HG03175 (cell line): ENCODE measurements around the gene GNAI1.

Source experiments
- ATAC-seq: cut with Tn5 transposase; IDR thresholded peaks from one replicate; pipeline ENCODE4 v1.9.1; 2021; ENCODE audit warnings: mild to moderate bottlenecking, moderate library complexity; ENCODE audit not compliant: unreplicated experiment

The GNAI1 gene

DNA sequence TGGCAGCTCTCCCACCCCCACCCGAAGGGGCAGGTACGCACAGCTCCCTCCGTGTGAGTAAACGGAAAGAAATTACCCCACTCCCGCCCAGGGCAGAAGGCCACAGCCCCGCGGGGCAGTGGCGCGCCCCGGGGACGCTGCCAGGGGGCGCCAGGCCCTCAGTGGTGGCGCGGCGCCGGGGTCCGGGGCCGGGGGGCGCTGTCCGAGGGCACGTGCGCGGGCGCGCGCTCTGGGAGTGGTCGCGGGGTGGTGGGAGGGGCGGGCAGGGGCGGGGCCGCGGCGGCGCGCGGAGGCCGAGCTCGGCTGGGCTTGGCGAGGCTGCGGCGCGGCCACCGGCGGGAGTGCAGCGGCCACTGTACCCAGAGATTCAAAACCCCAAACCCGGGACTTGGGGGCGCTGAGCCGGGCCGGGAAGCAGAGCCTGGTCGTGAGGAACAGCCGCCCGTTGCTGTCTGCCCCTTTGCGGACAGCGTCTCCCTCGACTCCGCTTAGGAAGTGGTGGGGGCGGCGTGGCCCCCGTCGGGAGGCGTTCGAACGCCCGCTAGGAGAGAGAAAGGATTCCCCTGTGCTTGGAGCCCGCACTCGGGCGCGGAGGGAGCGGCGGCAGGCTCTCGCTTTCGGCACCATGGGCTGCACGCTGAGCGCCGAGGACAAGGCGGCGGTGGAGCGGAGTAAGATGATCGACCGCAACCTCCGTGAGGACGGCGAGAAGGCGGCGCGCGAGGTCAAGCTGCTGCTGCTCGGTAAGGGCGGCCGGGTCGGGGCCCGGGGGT is at the start of gene GNAI1:
Gene GNAI1, plus strand, starts transcription at position 296 of the 773 bp plus-strand sequence. Its CDS starts 330 bp downstream, at position 626.
- ATAC-seq = peak; percentile 40

- ATAC-seq = no peak
These were observed 47.4 kb upstream of the GNAI1 start for GRCh38 chr7:80087051-80087770.

DNA sequence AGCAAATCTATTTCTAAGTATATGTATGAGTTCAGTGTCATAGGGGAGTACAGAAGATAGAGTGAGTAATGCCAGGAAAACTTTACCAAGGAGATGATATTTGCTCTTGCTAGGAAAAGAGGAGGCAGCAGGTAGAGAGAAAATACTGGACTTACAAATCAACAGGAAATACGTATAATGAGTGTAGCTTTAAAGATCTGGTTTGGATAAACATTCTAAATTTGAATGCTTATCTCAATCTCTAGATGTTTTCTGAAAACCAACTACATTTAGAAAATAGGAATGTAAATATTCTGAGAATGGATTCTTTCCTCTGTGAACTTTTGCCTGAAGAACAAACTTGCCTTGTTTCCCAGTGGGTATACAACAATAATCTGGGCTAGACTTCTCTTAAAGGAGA is 46.9 kb upstream of the GNAI1 start:
- ATAC-seq = no peak

DNA sequence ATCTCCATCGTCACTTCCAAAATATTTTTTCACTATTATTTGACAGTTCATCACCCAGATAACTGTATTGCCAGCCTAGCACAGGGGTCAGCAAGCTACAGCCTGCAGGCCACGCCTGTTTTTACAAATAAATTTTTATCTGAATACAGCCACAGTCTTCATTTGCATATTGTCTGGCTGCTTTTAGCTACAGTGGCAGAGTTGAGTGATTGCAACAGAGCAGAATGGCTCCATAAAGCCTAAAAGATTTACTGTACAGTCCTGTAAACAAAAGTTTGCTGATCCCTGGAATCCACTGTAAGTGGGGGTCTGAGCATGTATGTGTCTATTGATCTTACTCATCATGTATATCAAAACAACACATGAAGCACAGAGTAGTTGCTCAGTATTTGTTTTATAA is 45.9 kb upstream of the GNAI1 start:
- ATAC-seq = no peak

GRCh38 chr7:80089366-80089765 is 45.3 kb upstream of the GNAI1 start:
- no peak for ATAC-seq

- ATAC-seq = no peak
These were observed 41.3 kb upstream of the GNAI1 start for GRCh38 chr7:80093349-80093748.

DNA sequence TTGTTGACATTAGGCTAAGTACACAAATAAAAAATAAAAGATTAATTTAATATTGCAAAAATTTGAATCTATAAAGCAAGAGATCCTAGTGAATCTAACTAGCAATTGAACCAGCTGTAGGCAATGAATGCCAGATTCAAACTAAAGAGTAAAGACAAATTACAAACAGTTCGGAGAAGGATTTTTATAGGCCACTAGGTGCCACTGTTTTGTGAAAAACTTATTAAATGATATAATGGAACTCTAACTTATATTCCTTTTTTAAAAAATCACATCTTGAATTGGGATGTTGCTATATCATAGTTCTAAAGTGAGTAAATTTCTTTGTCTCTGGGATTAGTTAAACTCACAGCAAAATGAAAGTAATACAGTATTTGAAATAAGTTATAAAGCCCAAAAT is 39.1 kb upstream of the GNAI1 start:
- no peak for ATAC-seq

GRCh38 chr7:80097756-80098155 is 36.9 kb upstream of the GNAI1 start:
- no peak for ATAC-seq

DNA sequence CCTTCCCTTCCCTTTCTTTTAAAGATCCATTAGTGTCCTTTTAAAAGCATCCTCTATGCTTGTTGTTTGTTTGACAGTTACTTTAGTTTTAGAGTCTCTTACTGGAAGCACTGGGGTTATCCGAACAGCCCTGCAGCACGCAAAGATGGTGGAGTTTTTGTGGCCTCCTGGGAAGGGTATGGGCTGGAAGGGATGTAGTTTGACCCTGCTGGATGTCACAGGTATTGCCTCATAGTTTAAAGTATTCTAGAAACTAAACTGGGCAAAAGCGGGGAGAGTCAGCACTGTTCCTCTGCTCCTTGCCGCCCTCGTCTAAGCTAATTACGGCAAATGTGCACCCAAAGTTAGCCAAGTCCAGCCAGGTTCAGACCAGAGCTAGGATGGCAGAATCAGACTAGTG is 35.8 kb upstream of the GNAI1 start:
- peak; percentile 49 for ATAC-seq

DNA sequence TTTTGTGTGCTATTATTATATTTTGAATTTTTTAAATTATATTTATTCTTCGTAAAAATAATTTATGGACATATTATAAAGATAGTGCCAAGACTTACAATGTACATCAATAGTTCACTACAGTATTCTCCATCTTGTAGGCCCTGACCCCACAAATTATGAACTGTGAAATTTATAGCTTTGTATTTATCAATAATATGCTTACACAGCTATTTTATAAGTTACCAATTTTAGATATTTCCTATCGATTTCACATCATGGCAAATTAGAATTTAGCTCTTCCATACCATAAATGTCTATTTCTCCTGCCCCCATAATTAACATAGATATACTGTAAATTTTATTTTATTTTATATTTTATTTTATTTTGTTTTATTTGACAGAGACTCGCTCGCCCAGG is 34.4 kb upstream of the GNAI1 start:
- no peak for ATAC-seq

DNA sequence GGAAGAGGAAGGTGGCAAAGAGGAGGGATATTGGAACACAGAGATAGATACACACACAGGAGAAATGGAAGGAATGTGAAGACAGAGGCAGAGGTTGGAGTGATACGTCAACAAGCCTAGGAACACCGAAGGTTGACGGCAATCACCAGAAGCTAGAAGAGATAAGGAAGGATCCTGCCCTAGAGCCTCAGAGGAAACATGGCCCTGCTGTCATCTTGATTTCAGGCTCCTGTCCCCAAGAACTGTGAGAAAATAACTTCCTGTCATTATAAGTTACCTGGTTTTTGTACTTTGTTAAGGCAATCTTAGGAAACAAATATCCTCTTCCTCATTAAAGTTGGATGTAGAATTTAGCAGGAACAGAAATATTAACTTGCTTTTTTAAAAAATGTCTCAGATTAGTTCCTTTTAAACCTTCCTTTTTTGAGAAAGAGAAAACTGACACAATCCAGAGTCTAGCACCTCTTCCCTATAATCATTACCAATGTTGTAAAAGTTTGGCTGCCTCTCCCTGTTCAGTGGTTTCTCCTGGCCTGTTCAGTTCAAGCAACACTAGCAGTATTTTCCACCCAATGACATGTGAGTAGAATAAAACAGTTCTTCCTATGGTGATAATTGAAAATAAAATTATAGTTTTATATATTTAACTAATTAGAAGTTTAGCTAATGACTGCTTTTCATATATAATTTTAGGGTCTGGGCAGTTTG is 28.8 kb upstream of the GNAI1 start:
- no peak for ATAC-seq

GRCh38 chr7:80106498-80107113 is 28.0 kb upstream of the GNAI1 start:
- peak; percentile 60 for ATAC-seq

- ATAC-seq = peak; percentile 53
These were observed 27.4 kb upstream of the GNAI1 start for GRCh38 chr7:80107278-80107677.

GRCh38 chr7:80110376-80110775 is 24.3 kb upstream of the GNAI1 start:
- no peak for ATAC-seq

DNA sequence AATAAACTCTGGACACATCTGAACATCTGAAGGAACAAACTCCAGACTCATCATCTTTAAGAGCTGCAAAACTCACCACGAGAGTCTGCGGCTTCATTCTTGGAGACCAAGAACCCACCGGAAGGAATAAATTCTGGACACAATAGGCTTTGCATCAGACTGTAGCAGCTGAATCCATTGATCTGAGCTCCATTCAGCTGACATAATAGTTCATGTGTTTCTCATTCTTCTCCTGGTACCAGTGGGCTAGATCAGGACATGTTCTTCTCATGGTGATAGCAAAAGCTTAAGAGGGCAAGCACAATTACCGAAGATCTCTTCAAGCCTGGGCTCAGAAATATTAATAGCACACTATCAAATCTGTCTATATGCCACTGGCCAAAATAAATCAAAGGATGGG is 20.5 kb upstream of the GNAI1 start:
- ATAC-seq = no peak

DNA sequence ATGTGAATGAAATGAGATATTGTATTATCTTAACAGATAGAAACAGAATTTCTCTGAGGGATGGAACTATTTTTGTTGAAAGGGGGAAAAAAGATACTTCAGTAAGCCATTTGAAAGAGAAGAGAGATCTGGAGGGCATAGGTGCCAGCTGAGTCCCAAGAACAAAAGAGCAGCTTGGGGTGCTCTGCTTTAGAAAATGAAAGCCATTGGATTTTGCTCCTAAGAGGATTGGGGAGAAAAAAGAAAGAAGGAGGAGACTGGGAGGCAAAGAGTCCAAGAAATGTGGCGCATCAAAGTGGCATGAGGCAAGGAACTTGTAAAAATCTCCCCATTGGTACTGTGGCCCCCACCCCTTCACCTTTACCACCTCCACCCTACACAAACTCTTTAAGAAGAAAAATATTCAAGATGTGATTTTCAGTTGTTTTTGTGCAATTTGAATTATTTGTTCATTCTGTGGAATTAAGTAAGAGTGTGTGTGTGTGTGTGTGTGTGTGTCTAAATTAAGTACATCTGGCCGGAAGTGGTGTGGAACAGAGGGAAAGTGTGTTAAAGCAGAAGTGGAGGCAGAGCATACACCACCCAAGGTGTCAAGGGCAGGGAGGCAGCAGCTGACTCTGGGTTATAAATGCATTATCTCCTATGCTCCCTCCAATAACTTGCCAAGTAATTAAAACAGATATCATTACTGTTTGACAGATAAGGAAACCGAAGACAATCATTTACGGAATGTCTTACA is 9.9 kb upstream of the GNAI1 start:
- ATAC-seq = no peak

DNA sequence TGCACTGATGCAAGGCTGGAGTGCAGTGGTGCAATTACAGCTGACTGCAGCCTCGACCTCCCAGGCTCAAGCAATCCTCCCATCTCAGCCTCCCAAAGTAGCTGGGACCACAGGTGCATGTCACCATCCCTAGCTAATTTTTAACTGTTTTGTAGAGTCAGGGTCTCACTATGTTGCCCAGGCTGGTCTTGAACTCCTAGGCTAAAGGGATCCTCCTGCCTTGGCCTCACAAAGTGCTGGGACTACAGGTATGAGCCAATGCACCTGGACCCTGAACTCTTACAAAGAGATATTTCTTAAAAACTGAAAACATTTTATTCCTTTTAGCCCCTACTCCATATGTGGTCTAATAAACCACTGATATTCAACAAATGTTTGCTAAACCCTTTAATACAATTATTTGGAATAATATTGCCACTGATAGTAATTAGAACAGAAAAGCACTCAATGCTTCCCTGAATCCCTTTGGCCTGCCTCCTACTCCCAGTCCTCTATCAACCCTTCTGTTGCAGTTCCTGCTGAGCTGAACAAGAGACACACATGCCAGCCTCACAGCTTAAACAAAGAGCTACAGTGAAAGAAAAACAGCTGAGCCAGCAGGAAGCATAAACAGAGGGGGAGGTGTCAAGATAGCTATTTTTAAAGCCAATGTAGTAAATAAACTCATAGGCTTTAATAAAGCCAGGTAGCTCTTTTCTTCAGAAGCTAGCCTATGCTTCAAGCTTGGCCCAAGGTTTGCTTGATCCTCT is 7.0 kb upstream of the GNAI1 start:
- ATAC-seq = no peak

DNA sequence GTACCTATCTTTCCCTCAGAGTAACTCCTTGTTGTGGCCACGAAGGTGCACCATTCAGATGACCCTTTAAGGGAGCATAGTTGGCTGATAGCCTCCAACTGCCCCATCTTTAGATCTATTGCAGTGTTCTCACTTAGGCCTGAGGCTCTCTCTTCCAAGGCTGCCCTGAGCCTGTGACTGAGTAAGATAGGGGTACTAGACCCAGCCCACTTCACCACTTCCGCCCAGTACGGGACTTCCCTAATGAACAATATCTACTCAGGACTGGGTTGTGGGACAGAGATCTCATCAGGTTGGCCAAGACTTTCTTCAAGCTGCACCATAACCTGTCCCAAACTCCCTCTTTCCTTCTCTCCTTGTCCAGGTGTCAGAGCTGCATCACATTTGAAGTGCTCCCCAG is 5.7 kb upstream of the GNAI1 start:
- no peak for ATAC-seq

DNA sequence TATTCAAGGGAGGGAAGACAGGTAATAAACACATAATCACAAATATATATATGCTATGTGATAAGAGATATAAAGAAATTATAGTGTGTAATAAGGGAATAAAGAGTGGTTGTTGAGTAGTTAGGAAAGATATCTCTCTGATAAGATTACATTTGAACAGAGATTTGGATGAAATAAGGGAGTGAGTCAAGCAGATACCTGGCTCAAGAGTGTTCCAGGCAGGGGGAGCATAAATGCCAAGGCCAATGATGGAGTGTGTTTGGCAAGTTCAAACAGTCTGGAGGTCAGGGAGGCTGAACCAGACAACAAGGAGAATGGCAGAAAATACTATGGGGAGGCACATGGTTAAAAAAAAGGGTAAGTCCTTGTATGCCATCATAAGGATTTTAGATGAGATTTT is 4.8 kb upstream of the GNAI1 start:
- no peak for ATAC-seq
